Liver (tissue), 9 donors: Measurements from ENCODE around the gene GINS2. TPM values are rescaled to one million over a fixed set of nuclear protein-coding genes. Genes with fewer than 3 reads are reported as not detected.

Experiments used
- DNase-seq: peaks from one replicate; pipeline ENCODE4 v3.0.0-alpha.2; 2017; ENCODE audit warnings: low spot score
- H3K27ac ChIP-seq, 2 donors: one replicate each; pipeline ENCODE4 v1.7.0; 2013; ENCODE audit warnings: inconsistent platforms in 2 of 2, low read length in 2 of 2, control low read depth in 1 of 2, low read depth in 1 of 2, mild to moderate bottlenecking in 1 of 2
- H3K27me3 ChIP-seq, 4 donors: one replicate each; pipeline versions ENCODE4 v1.6.1 to v1.7.0; 2013; ENCODE audit warnings: low read length in 3 of 4, inconsistent platforms in 1 of 4, mild to moderate bottlenecking in 1 of 4, moderate library complexity in 1 of 4; ENCODE audit not compliant: control insufficient read depth in 4 of 4, insufficient read depth in 4 of 4
- H3K36me3 ChIP-seq, 4 donors: one replicate each; pipeline versions ENCODE4 v1.6.1 to v1.7.0; 2013; ENCODE audit warnings: low read length in 3 of 4, mild to moderate bottlenecking in 3 of 4, low read depth in 1 of 4, moderate library complexity in 1 of 4; ENCODE audit not compliant: control insufficient read depth in 4 of 4, insufficient read depth in 3 of 4
- H3K4me1 ChIP-seq, 4 donors: one replicate each; pipeline versions ENCODE4 v1.6.1 to v1.7.0; 2013; ENCODE audit warnings: low read length in 3 of 4, mild to moderate bottlenecking in 3 of 4, moderate library complexity in 1 of 4; ENCODE audit not compliant: control insufficient read depth in 4 of 4, insufficient read depth in 4 of 4
- H3K4me3 ChIP-seq, 3 donors: one replicate each; pipeline versions ENCODE4 v1.6.1 to v1.7.0; 2013; ENCODE audit warnings: low read length in 3 of 3, control low read depth in 1 of 3, low read depth in 1 of 3, mild to moderate bottlenecking in 1 of 3
- H3K9ac ChIP-seq, 2 donors: one replicate each; pipeline ENCODE4 v1.7.0; 2013; ENCODE audit warnings: low read length in 2 of 2, mild to moderate bottlenecking in 2 of 2, moderate library complexity in 2 of 2, control low read depth in 1 of 2, low read depth in 1 of 2
- H3K9me3 ChIP-seq, 4 donors: one replicate each; pipeline versions ENCODE4 v1.6.1 to v1.7.0; 2013; ENCODE audit warnings: low read length in 3 of 4; ENCODE audit not compliant: control insufficient read depth in 4 of 4
- ATF3 ChIP-seq: IDR thresholded peaks from 2 replicates; pipeline ENCODE4 v1.6.1; 2016; ENCODE audit warnings: antibody characterized with exemption
- CTCF ChIP-seq: fragments of 150-350 bp; IDR thresholded peaks from 2 replicates; pipeline ENCODE4 v1.5.1; 2017; ENCODE audit warnings: improper control_type of control experiment, low read depth, low read length; ENCODE audit not compliant: missing input control
- EGR1 ChIP-seq, 2 donors: IDR thresholded peaks; 2 replicates each; pipeline ENCODE4 v1.6.1; 2016 to 2018; ENCODE audit warnings: antibody characterized with exemption in 2 of 2, low read depth in 2 of 2
- FOXA1 ChIP-seq: IDR thresholded peaks from 2 replicates; pipeline ENCODE4 v1.6.1; 2016; ENCODE audit warnings: antibody characterized with exemption
- FOXA2 ChIP-seq: IDR thresholded peaks from 2 replicates; pipeline ENCODE4 v1.6.1; 2016; ENCODE audit warnings: antibody characterized with exemption
- GABPA ChIP-seq, 2 donors: IDR thresholded peaks in 1 of 2; conservative IDR thresholded peaks in 1 of 2; 2 replicates each; pipeline ENCODE4 v1.6.1; 2016; ENCODE audit warnings: antibody characterized with exemption in 2 of 2, mild to moderate bottlenecking in 1 of 2, moderate library complexity in 1 of 2
- HNF4A ChIP-seq, 2 donors: conservative IDR thresholded peaks; 2 replicates each; pipeline ENCODE4 v1.6.1; 2016; ENCODE audit warnings: antibody characterized with exemption in 2 of 2, mild to moderate bottlenecking in 2 of 2
- HNF4G ChIP-seq: IDR thresholded peaks from 2 replicates; pipeline ENCODE4 v1.6.1; 2016; ENCODE audit warnings: antibody characterized with exemption
- JUND ChIP-seq, 2 donors: IDR thresholded peaks; 2 replicates each; pipeline ENCODE4 v1.6.1; 2016; ENCODE audit warnings: antibody characterized with exemption in 2 of 2
- MAX ChIP-seq: IDR thresholded peaks from 2 replicates; pipeline ENCODE4 v1.6.1; 2016; ENCODE audit warnings: antibody characterized with exemption
- NR2F2 ChIP-seq: IDR thresholded peaks from 2 replicates; pipeline ENCODE4 v1.6.1; 2016; ENCODE audit warnings: antibody characterized with exemption
- RAD21 ChIP-seq, 2 donors: IDR thresholded peaks; 2 replicates each; pipeline ENCODE4 v1.6.1; 2016; ENCODE audit warnings: antibody characterized with exemption in 2 of 2, mild to moderate bottlenecking in 2 of 2
- RXRA ChIP-seq, 2 donors: IDR thresholded peaks; 2 replicates each; pipeline ENCODE4 v1.6.1; 2017 to 2018; ENCODE audit warnings: antibody characterized with exemption in 2 of 2, mild to moderate bottlenecking in 1 of 2
- SP1 ChIP-seq: IDR thresholded peaks from 2 replicates; pipeline ENCODE4 v1.6.1; 2018; ENCODE audit warnings: antibody characterized with exemption, mild to moderate bottlenecking
- TAF1 ChIP-seq: conservative IDR thresholded peaks from 2 replicates; pipeline ENCODE4 v1.6.1; 2016; ENCODE audit warnings: antibody characterized with exemption, mild to moderate bottlenecking
- YY1 ChIP-seq: IDR thresholded peaks from 2 replicates; pipeline ENCODE4 v1.6.1; 2016; ENCODE audit warnings: antibody characterized with exemption, mild to moderate bottlenecking
- ZBTB33 ChIP-seq: IDR thresholded peaks from 2 replicates; pipeline ENCODE4 v1.6.1; 2016; ENCODE audit warnings: antibody characterized with exemption
- WGBS: extraction: QIAGEN DNeasy Blood & Tissue Kit; methylation state at CpG from one replicate; pipeline ENCODE4 v1.1.7; 2013; 5-methylcytosine and 5-hydroxymethylcytosine counted together
- polyA plus RNA-seq, 2 donors: library from polyadenylated mRNA; stranded (reverse) in 1 of 2; unstranded in 1 of 2; fragments of 200-250 nt in 1 of 2; fragments of >200 nt in 1 of 2; fragmentation: Nextera tagmentation in 1 of 2; extraction: Ambion mirVana in 1 of 2; gene quantifications; one replicate each; pipeline versions ENCODE4 v1.2.1 to v1.2.3, GENCODE V29; 2013 to 2015
- total RNA-seq, 2 donors: library from RNA; depleted of rRNA; stranded (reverse); fragments of >200 nt; gene quantifications; one replicate each; pipeline ENCODE4 v1.2.3, GENCODE V29; 2014
- TF ChIP-seq, protein P1 (sequence below): IDR thresholded peaks from 2 replicates; pipeline ENCODE4 v1.6.1; 2016; ENCODE audit warnings: antibody characterized with exemption, mild to moderate bottlenecking
- donor health status: healthy.
- donor health status: healthy.
- donor health status: healthy.
- donor health status: healthy.
- donor health status: healthy.

GINS2 gene
- total and polyA plus RNA-seq, 4 donors, result 0.17 to 9.3 (median 0.86) TPM

DNA sequence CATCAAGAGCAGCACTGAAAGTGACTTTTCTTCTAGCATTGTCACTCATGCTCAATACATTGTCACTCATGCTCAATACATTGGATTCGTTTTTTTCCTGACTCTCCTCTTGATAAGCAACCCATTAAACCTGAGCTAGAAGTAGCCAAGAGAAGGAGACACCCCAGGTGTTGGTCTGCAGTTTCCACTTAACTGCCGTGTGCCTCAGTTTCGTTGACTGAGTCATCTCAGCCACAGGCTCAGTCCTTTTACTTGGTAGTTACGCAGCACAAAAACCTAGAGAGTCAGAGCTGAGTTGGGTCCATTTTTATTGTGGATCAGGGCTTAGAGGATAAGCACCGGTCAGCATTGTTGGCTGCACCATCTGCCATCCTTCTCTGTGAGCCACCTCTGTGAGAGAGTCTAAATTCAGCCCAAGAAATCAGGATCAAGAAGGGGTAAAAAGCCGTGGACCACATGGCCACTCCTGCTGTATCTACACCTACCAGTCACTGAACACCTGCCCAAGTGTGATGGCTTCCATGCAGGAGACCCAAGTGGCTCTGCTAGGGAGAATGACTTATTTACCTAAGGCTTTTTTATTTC is 11.3 kb downstream of the GINS2 start:
- Histone ChIP-seq H3K27me3 (no peaks in the 10 kb centered on the region), H3K27ac (no peak overlapping the region), H3K9ac (no peak overlapping the region), H3K4me3 (no peak overlapping the region), H3K9me3 (no peaks in the 10 kb centered on the region), H3K36me3 (peaks cover 0 to 9% (median 6%) of the 10 kb centered on the region in 4 donors), H3K4me1 (peaks cover 12 to 48% (median 45%) of the 10 kb centered on the region in 4 donors)
- WGBS, result 90% methylated on average over 6 of the region's 6 CpGs
- TF ChIP-seq RAD21 (IDR thresholded peaks at IDR 0.05) (no peak), ZBTB33 (no peak), GABPA (IDR thresholded peaks at IDR 0.05 in 1 of 2, conservative IDR thresholded peaks at IDR 0.05 in 1 of 2) (no peak), SP1 (no peak), MAX (no peak), CTCF (no peak), NR2F2 (no peak), FOXA2 (no peak), HNF4G (no peak), JUND (IDR thresholded peaks at IDR 0.05) (no peak), HNF4A (conservative IDR thresholded peaks at IDR 0.05) (no peak), FOXA1 (no peak), ATF3 (no peak), YY1 (no peak), RXRA (IDR thresholded peaks at IDR 0.05) (no peak), TAF1 (no peak), EGR1 (IDR thresholded peaks at IDR 0.05; ENCODE audit: low read depth in 2 of 2) (no peak)
- TF ChIP-seq, protein P1, sequence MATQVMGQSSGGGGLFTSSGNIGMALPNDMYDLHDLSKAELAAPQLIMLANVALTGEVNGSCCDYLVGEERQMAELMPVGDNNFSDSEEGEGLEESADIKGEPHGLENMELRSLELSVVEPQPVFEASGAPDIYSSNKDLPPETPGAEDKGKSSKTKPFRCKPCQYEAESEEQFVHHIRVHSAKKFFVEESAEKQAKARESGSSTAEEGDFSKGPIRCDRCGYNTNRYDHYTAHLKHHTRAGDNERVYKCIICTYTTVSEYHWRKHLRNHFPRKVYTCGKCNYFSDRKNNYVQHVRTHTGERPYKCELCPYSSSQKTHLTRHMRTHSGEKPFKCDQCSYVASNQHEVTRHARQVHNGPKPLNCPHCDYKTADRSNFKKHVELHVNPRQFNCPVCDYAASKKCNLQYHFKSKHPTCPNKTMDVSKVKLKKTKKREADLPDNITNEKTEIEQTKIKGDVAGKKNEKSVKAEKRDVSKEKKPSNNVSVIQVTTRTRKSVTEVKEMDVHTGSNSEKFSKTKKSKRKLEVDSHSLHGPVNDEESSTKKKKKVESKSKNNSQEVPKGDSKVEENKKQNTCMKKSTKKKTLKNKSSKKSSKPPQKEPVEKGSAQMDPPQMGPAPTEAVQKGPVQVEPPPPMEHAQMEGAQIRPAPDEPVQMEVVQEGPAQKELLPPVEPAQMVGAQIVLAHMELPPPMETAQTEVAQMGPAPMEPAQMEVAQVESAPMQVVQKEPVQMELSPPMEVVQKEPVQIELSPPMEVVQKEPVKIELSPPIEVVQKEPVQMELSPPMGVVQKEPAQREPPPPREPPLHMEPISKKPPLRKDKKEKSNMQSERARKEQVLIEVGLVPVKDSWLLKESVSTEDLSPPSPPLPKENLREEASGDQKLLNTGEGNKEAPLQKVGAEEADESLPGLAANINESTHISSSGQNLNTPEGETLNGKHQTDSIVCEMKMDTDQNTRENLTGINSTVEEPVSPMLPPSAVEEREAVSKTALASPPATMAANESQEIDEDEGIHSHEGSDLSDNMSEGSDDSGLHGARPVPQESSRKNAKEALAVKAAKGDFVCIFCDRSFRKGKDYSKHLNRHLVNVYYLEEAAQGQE, result no peak
- no peak for DNase-seq
